K562 (cell line): ENCODE data around the gene GCH1. TPM values are rescaled to one million over a fixed set of nuclear protein-coding genes. Genes with fewer than 3 reads are reported as not detected.

Source experiments
- ATAC-seq: fragments of 200-7000 bp; cut with Tn5 transposase; 3 replicates; pipeline ENCODE4 v1.9.1; 2020; ENCODE audit warnings: moderate library complexity
- BruUV-seq: library from RNA; stranded (reverse); fragments of 400-500 nt; replicated peaks from 2 replicates; lab custom pipeline; 2021; lab: Mats Ljungman, UMichigan
- CTCF ChIA-PET: fragments of 300-600 bp; formaldehyde crosslinking; extraction: SDS; loops from one replicate; lab custom pipeline; 2021; ENCODE audit warnings: low intra/inter-chr PET ratio; lab: Yijun Ruan, JAX
- POLR2A ChIA-PET: fragments of 300-600, 350-650 bp; sonication (Branson Sonifier 250); formaldehyde crosslinking; extraction: SDS; loops from one replicate; lab custom pipeline; 2021; ENCODE audit warnings: antibody characterized with exemption, inconsistent platforms; lab: Yijun Ruan, JAX
- DNase-seq, 4 experiments: peaks; one replicate each; pipeline versions ENCODE4 v3.0.0 to v3.0.0-alpha.2; 2011 to 2018; ENCODE audit warnings: low spot score in 3 of 4, mixed read lengths in 3 of 4; ENCODE audit errors: extremely low read depth in 1 of 4
- FAIRE-seq: peaks from 2 replicates; lab custom pipeline; 2011; peaks lifted over from hg19 to GRCh38; lab: Jason Lieb, UNC
- H2AFZ ChIP-seq: 2 replicates; pipeline ENCODE4 v1.6.0; 2011; ENCODE audit warnings: low read depth, low read length, control low read depth, inconsistent platforms
- H3K27ac ChIP-seq: fragments of 200-600 bp; 3 replicates; pipeline ENCODE4 v1.8.0; 2011; ENCODE audit warnings: low read depth, mild to moderate bottlenecking, control low read depth, inconsistent platforms, low read length, moderate library complexity, mixed read lengths; ENCODE audit errors: extremely low read depth
- H3K27me3 ChIP-seq, 2 experiments: fragments of 300-600 bp in 1 of 2; 2 replicates in 1 of 2; 3 replicates in 1 of 2; pipeline versions ENCODE4 v1.6.0 to v1.8.0; 2011; ENCODE audit warnings: inconsistent platforms in 2 of 2, low read length in 2 of 2, mild to moderate bottlenecking in 1 of 2, mixed read lengths in 1 of 2, moderate library complexity in 1 of 2; ENCODE audit not compliant: control insufficient read depth in 2 of 2, insufficient read depth in 2 of 2
- H3K36me3 ChIP-seq: fragments of 300-600 bp; 3 replicates; pipeline ENCODE4 v1.8.0; 2011; ENCODE audit warnings: mild to moderate bottlenecking, low read length, inconsistent platforms; ENCODE audit not compliant: control insufficient read depth, insufficient read depth
- H3K4me1 ChIP-seq, 2 experiments: fragments of 200-600 bp in 1 of 2; replicated peaks in 1 of 2; 2 replicates in 1 of 2; 3 replicates in 1 of 2; pipeline versions ENCODE4 v1.5.1 to v1.8.0; 2011; ENCODE audit warnings: inconsistent platforms in 2 of 2, low read length in 2 of 2, mild to moderate bottlenecking in 1 of 2, mixed read lengths in 1 of 2, moderate library complexity in 1 of 2; ENCODE audit not compliant: control insufficient read depth in 2 of 2, insufficient read depth in 2 of 2
- H3K4me2 ChIP-seq: 2 replicates; pipeline ENCODE4 v1.6.1; 2011; ENCODE audit warnings: low read length, control low read depth, inconsistent platforms, mixed read lengths; ENCODE audit not compliant: insufficient read depth
- H3K4me3 ChIP-seq: fragments of 200-600 bp; sonication (generic), shearing (Covaris generic); 2 replicates; pipeline ENCODE4 v1.5.1; 2016; ENCODE audit warnings: control low read depth, inconsistent platforms
- H3K79me2 ChIP-seq: fragments of 200-600 bp; 3 replicates; pipeline ENCODE4 v1.8.0; 2011; ENCODE audit warnings: low read length, inconsistent platforms; ENCODE audit not compliant: control insufficient read depth, insufficient read depth
- H3K9ac ChIP-seq, 2 experiments: 2 replicates each; pipeline versions ENCODE4 v1.6.0 to v1.6.1; 2011; ENCODE audit warnings: low read depth in 2 of 2, low read length in 2 of 2, control low read depth in 1 of 2, inconsistent platforms in 1 of 2, mild to moderate bottlenecking in 1 of 2, mixed read lengths in 1 of 2; ENCODE audit not compliant: insufficient read depth in 1 of 2
- H3K9me1 ChIP-seq: one replicate; pipeline ENCODE4 v1.6.0; 2011; ENCODE audit warnings: inconsistent platforms, mild to moderate bottlenecking, low read length, moderate library complexity; ENCODE audit not compliant: control insufficient read depth, insufficient read depth
- H3K9me3 ChIP-seq: replicated peaks from 2 replicates; pipeline ENCODE4 v1.5.1; 2011; ENCODE audit warnings: low read depth, low read length, inconsistent platforms; ENCODE audit not compliant: control insufficient read depth, insufficient read depth
- H4K20me1 ChIP-seq: replicated peaks from 2 replicates; pipeline ENCODE4 v1.6.1; 2011; ENCODE audit warnings: low read length, inconsistent platforms, mixed read lengths; ENCODE audit not compliant: control insufficient read depth, insufficient read depth
- BRCA1 ChIP-seq, 2 experiments: fragments of 450-650 bp in 1 of 2; sonication (generic) in 1 of 2; formaldehyde crosslinking in 1 of 2; IDR thresholded peaks; 2 replicates each; pipeline versions ENCODE4 v1.5.0 to v1.6.1; 2017 to 2020; ENCODE audit warnings: mild to moderate bottlenecking in 1 of 2, missing genetic modification reagents in 1 of 2
- CBX3 ChIP-seq, 2 experiments: IDR thresholded peaks; 1 replicate in 1 of 2; 2 replicates in 1 of 2; pipeline ENCODE4 v1.6.1; 2012; ENCODE audit warnings: inconsistent platforms in 2 of 2, low read length in 2 of 2, borderline replicate concordance in 1 of 2, control low read depth in 1 of 2
- CC2D1A ChIP-seq: fragments of 450-650 bp; IDR thresholded peaks from 2 replicates; pipeline ENCODE4 v1.6.1; 2017; ENCODE audit warnings: mild to moderate bottlenecking
- POLR2H ChIP-seq: IDR thresholded peaks from 2 replicates; pipeline ENCODE4 v1.6.1; 2016; ENCODE audit warnings: missing genetic modification characterization, low read depth, mild to moderate bottlenecking, control low read depth, missing compliant biosample characterization, moderate library complexity
- SP2 ChIP-seq: IDR thresholded peaks from 2 replicates; pipeline ENCODE4 v1.6.1; 2011; ENCODE audit warnings: mild to moderate bottlenecking, low read depth, low read length, moderate library complexity; ENCODE audit not compliant: poor library complexity, severe bottlenecking; ENCODE audit errors: extremely low read depth
- YY1 ChIP-seq, 3 experiments: IDR thresholded peaks; 2 replicates each; pipeline ENCODE4 v1.6.1; 2011; ENCODE audit warnings: low read length in 2 of 3, mild to moderate bottlenecking in 2 of 3, moderate library complexity in 2 of 3, borderline replicate concordance in 1 of 3, control low read depth in 1 of 3, low read depth in 1 of 3; ENCODE audit not compliant: insufficient read depth in 3 of 3, insufficient replicate concordance in 2 of 3, control insufficient read depth in 1 of 3, insufficient read length in 1 of 3; ENCODE audit errors: extremely low read depth in 1 of 3
- WGBS: fragments of 100-300 bp; shearing (Covaris generic); methylation state at CpG from one replicate; pipeline ENCODE4 v1.1.6; 2016; ENCODE audit warnings: low coverage, mixed read lengths; ENCODE audit not compliant: insufficient coverage; ENCODE audit errors: missing lambda C conversion rate; 5-methylcytosine and 5-hydroxymethylcytosine counted together
- in situ Hi-C: fragments of 300-500 bp; cut with MboI; formaldehyde crosslinking; loops from 4 replicates; pipeline ENCODE4 v1.15.0; 2018; ENCODE audit warnings: inconsistent platforms, mixed read lengths
- intact Hi-C: fragments of 100-400 bp; cut with micrococcal nuclease; formaldehyde crosslinking; loops from 2 replicates; pipeline ENCODE4 v1.14.2; 2022
- polyA plus RNA-seq, 8 experiments: library from polyadenylated mRNA; depleted of rRNA in 4 of 8; stranded (reverse) in 5 of 8; unstranded in 3 of 8; fragments of >200 nt; fragmentation: Nextera tagmentation in 2 of 8; fragmentation: Illumina TruSeq in 1 of 8; extraction: Ambion mirVana in 2 of 8; extraction: Trizol in 1 of 8; gene quantifications; 2 replicates each; pipeline versions ENCODE4 v1.2.1 to v1.2.3, GENCODE V29; 2011 to 2014; ENCODE audit warnings: inconsistent platforms in 1 of 8, missing spikeins in 1 of 8
- total RNA-seq, 7 experiments: library from RNA; depleted of rRNA in 6 of 7; stranded (reverse); fragments of >200 nt in 6 of 7; fragmentation: Illumina TruSeq in 2 of 7; extraction: Trizol in 2 of 7; gene quantifications; 2 replicates each; pipeline versions ENCODE4 v1.2.1 to v1.2.3, GENCODE V29; 2011 to 2021; ENCODE audit warnings: low replicate concordance in 1 of 7
- TF ChIP-seq, protein P1 (sequence below): IDR thresholded peaks from 2 replicates; pipeline ENCODE4 v1.6.1; 2011; ENCODE audit warnings: borderline replicate concordance, low read depth, mild to moderate bottlenecking, moderate library complexity, low read length; ENCODE audit not compliant: insufficient read depth, poor library complexity, severe bottlenecking
- TF ChIP-seq, protein P2 (sequence below), 3 experiments: IDR thresholded peaks in 2 of 3; conservative IDR thresholded peaks in 1 of 3; 2 replicates each; pipeline ENCODE4 v1.5.1; 2011 to 2012; ENCODE audit warnings: low read length in 3 of 3, mild to moderate bottlenecking in 3 of 3, control low read depth in 2 of 3, improper control_type of control experiment in 1 of 3, inconsistent platforms in 1 of 3, low read depth in 1 of 3, mixed read lengths in 1 of 3, moderate library complexity in 1 of 3; ENCODE audit not compliant: insufficient read depth in 2 of 3

The GCH1 gene
- total and polyA plus RNA-seq, 9 of the 15 experiments (the other 6 are each of a cell fraction or from before 2014, with no cell fraction given), result 3.9 to 13.1 (median 6.5) TPM

DNA sequence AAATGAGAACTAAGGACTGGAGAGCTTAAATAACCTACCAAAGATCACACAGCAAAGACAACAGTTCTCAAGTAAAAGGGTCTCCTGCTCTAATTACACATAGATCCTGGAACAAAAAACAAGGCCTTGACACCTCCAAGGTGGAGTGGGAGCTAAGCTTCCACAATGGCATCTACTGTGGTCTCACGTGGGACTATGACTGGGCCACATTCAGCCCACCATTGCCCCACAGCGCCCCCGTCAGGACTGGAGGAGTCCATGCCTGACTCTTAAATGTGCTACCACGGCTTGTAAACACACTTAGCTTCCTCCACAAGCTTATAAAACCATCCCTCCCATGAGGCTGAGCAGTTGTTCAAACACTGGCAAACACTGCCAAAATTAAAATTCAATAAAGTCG lies 88.5 kb downstream of the GCH1 start:
- DNase-seq, result peak; percentile 40 to 60 (median 49)
- in situ Hi-C loops, result no loop called here
- H2AFZ ChIP-seq, result peak overlapping the region; percentile 43; the same call in 1 of the 2 replicates

More for the DNA sequence above, 88.5 kb downstream of the GCH1 start:
- ATAC-seq (peak; percentile 90), FAIRE-seq (peak; percentile 60)
- Histone ChIP-seq H3K9me3 (no peaks in the 10 kb centered on the region), H3K4me2 (no peak overlapping the region), H3K4me1 (no peaks in the 10 kb centered on the region; a peak in 1 of 5 replicates), H3K36me3 (no peaks in the 10 kb centered on the region), H3K4me3 (no peak overlapping the region), H3K79me2 (no peaks in the 10 kb centered on the region), H3K9me1 (no peaks in the 10 kb centered on the region), H3K27ac (no peak overlapping the region), H3K9ac (no peak overlapping the region), H4K20me1 (no peaks in the 10 kb centered on the region), H3K27me3 (peaks cover 2 to 14% of the 10 kb centered on the region in 2 experiments; a peak in 3 of 5 replicates)
- POLR2A ChIA-PET, result interaction anchor here (1.2 to 1.6 kb wide), 2 partner anchors 9 to 40 kb away, joined by 4 to 5 read pairs; no protein-coding TSS in a partner anchor
- intact Hi-C loops, result no loop called here
- CTCF ChIA-PET, result no interaction called here
- 18% methylated on average over 4 of the region's 5 CpGs for WGBS
- TF ChIP-seq BRCA1 (IDR thresholded peaks at IDR 0.05) (no peak), BRCA1 (CRISPR knock-in tag; IDR thresholded peaks at IDR 0.05) (no peak), SP2 (peak; percentile 31), POLR2H (no peak), CC2D1A (peak; percentile 47; the same call in 1 of the 2 replicates), CBX3 (IDR thresholded peaks at IDR 0.05; ENCODE audit: borderline replicate concordance in 1 of 2, low read length in 2 of 2) (peak in 1 of 2 experiments; percentile 60; a peak in 1 of 3 replicates), YY1 (IDR thresholded peaks at IDR 0.05; ENCODE audit: borderline replicate concordance in 1 of 3, control insufficient read depth in 1 of 3, extremely low read depth in 1 of 3, insufficient read depth in 3 of 3, insufficient read length in 1 of 3, insufficient replicate concordance in 2 of 3, low read depth in 1 of 3, low read length in 2 of 3) (peak in 1 of 3 experiments; percentile 12)
- TF ChIP-seq, protein P1, sequence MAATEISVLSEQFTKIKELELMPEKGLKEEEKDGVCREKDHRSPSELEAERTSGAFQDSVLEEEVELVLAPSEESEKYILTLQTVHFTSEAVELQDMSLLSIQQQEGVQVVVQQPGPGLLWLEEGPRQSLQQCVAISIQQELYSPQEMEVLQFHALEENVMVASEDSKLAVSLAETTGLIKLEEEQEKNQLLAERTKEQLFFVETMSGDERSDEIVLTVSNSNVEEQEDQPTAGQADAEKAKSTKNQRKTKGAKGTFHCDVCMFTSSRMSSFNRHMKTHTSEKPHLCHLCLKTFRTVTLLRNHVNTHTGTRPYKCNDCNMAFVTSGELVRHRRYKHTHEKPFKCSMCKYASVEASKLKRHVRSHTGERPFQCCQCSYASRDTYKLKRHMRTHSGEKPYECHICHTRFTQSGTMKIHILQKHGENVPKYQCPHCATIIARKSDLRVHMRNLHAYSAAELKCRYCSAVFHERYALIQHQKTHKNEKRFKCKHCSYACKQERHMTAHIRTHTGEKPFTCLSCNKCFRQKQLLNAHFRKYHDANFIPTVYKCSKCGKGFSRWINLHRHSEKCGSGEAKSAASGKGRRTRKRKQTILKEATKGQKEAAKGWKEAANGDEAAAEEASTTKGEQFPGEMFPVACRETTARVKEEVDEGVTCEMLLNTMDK, result peak; percentile 43
- TF ChIP-seq, protein P2, sequence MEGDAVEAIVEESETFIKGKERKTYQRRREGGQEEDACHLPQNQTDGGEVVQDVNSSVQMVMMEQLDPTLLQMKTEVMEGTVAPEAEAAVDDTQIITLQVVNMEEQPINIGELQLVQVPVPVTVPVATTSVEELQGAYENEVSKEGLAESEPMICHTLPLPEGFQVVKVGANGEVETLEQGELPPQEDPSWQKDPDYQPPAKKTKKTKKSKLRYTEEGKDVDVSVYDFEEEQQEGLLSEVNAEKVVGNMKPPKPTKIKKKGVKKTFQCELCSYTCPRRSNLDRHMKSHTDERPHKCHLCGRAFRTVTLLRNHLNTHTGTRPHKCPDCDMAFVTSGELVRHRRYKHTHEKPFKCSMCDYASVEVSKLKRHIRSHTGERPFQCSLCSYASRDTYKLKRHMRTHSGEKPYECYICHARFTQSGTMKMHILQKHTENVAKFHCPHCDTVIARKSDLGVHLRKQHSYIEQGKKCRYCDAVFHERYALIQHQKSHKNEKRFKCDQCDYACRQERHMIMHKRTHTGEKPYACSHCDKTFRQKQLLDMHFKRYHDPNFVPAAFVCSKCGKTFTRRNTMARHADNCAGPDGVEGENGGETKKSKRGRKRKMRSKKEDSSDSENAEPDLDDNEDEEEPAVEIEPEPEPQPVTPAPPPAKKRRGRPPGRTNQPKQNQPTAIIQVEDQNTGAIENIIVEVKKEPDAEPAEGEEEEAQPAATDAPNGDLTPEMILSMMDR (IDR thresholded peaks at IDR 0.05 in 2 of 3, conservative IDR thresholded peaks at IDR 0.05 in 1 of 3; ENCODE audit: insufficient read depth in 2 of 3, low read depth in 1 of 3, low read length in 3 of 3), result peak; percentile 40 to 58 (median 47); a peak in 5 of 6 replicates
- BruUV-seq, result no TSS peak
